ENCODE results near the gene STARD10.

Gene STARD10, protein sequence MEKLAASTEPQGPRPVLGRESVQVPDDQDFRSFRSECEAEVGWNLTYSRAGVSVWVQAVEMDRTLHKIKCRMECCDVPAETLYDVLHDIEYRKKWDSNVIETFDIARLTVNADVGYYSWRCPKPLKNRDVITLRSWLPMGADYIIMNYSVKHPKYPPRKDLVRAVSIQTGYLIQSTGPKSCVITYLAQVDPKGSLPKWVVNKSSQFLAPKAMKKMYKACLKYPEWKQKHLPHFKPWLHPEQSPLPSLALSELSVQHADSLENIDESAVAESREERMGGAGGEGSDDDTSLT

GRCh38 chr11:72793425-72794367 is at the start of gene STARD10:
TSS of gene STARD10 (minus strand) at chr11:72794047. CDS start at chr11:72781181, 12,866 bp downstream.
- H2AFZ ChIP-seq (ENCODE audit: low read depth, low read length): peak within 1 kb of the TSS; percentile 93
- peaks cover 18% of the 10 kb centered on the region for H3K4me1 ChIP-seq (ENCODE audit: low read length)
- TF ChIP-seq CTCF (IDR thresholded peaks at IDR 0.05; ENCODE audit: low read depth, low read length) (peak; percentile 98), EZH2phosphoT487 (IDR thresholded peaks at IDR 0.05; ENCODE audit: low read depth) (no peak)
- no peaks in the 10 kb centered on the region for H3K36me3 ChIP-seq (replicated peaks; ENCODE audit: low read depth, low read length)
- peak within 1 kb of the TSS; percentile 85 for H3K4me3 ChIP-seq (ENCODE audit: low read length)
- H3K27me3 ChIP-seq (ENCODE audit: low read depth, low read length): no peaks in the 10 kb centered on the region
- no peaks in the 10 kb centered on the region for H3K79me2 ChIP-seq (ENCODE audit: low read length)
- peak within 1 kb of the TSS; percentile 94 for H3K4me2 ChIP-seq (ENCODE audit: low read length)
- H3K9me3 ChIP-seq (ENCODE audit: insufficient read depth, low read length): no peaks in the 10 kb centered on the region
- H3K9ac ChIP-seq (ENCODE audit: low read length): peak within 1 kb of the TSS; percentile 79
- H4K20me1 ChIP-seq (ENCODE audit: insufficient read depth, low read length): no peaks in the 10 kb centered on the region
- H3K27ac ChIP-seq (ENCODE audit: low read length): peak within 1 kb of the TSS; percentile 70

DNA sequence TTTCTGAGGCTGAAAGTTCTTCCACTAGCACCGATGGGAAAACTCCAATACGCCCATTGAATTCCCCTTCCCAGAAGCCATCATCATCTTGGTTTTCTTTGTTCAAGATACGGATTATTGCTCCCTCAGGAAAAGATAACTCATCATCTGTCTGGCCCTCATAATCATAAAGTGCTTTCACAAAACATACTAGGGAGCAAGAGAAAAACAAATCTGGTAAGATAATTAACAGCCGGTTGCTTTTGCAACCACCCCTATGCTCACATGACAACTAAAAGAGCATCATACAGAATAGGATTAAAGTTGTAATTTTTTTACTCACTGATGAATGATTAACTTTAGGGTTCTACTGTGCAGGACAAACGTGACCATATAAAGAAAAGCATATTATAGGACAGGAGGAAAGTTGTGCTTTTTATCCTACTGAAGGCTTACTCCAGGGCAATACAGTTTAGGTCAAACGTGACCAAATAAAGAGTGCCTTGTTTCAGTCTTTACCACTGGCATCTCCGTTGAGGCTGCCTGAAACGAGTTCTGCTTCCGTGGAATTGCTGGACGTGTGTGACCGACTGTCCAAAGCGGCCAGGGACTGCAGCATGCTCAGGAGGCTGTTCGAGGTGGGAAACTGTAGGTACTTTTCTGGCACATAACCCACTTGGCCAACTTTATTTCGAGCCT is 48.9 kb upstream of the STARD10 start:
- peaks cover 17% of the 10 kb centered on the region; the same call in 1 of the 2 replicates for H4K20me1 ChIP-seq (ENCODE audit: insufficient read depth, low read length)
- H2AFZ ChIP-seq (ENCODE audit: low read depth, low read length): no peak overlapping the region
- no peaks in the 10 kb centered on the region for H3K27me3 ChIP-seq (ENCODE audit: low read depth, low read length)
- no peak overlapping the region for H3K9ac ChIP-seq (ENCODE audit: low read length)
- peaks cover 84% of the 10 kb centered on the region for H3K36me3 ChIP-seq (replicated peaks; ENCODE audit: low read depth, low read length)
- H3K79me2 ChIP-seq (ENCODE audit: low read length): peaks cover 14% of the 10 kb centered on the region; the same call in 1 of the 2 replicates
- no peak overlapping the region for H3K4me3 ChIP-seq (ENCODE audit: low read length)
- no peak overlapping the region for H3K27ac ChIP-seq (ENCODE audit: low read length)
- H3K4me1 ChIP-seq (ENCODE audit: low read length): no peaks in the 10 kb centered on the region
- no peak overlapping the region for H3K4me2 ChIP-seq (ENCODE audit: low read length)
- H3K9me3 ChIP-seq (ENCODE audit: insufficient read depth, low read length): no peaks in the 10 kb centered on the region
- TF ChIP-seq CTCF (IDR thresholded peaks at IDR 0.05; ENCODE audit: low read depth, low read length) (no peak), EZH2phosphoT487 (IDR thresholded peaks at IDR 0.05; ENCODE audit: low read depth) (no peak)

- H3K27ac ChIP-seq (ENCODE audit: low read length): no peak overlapping the region
- H3K4me1 ChIP-seq (ENCODE audit: low read length): no peaks in the 10 kb centered on the region
- H3K4me2 ChIP-seq (ENCODE audit: low read length): no peak overlapping the region
- no peak for TF ChIP-seq CTCF (IDR thresholded peaks at IDR 0.05; ENCODE audit: low read depth, low read length)
- TF ChIP-seq EZH2phosphoT487 (IDR thresholded peaks at IDR 0.05; ENCODE audit: low read depth): no peak
- no peaks in the 10 kb centered on the region for H3K27me3 ChIP-seq (ENCODE audit: low read depth, low read length)
- no peak overlapping the region for H3K4me3 ChIP-seq (ENCODE audit: low read length)
- no peak overlapping the region for H3K9ac ChIP-seq (ENCODE audit: low read length)
- no peak overlapping the region for H2AFZ ChIP-seq (ENCODE audit: low read depth, low read length)
- peaks cover 17% of the 10 kb centered on the region; the same call in 1 of the 2 replicates for H4K20me1 ChIP-seq (ENCODE audit: insufficient read depth, low read length)
- peaks cover 87% of the 10 kb centered on the region for H3K36me3 ChIP-seq (replicated peaks; ENCODE audit: low read depth, low read length)
- peaks cover 15% of the 10 kb centered on the region; the same call in 1 of the 2 replicates for H3K79me2 ChIP-seq (ENCODE audit: low read length)
- no peaks in the 10 kb centered on the region for H3K9me3 ChIP-seq (ENCODE audit: insufficient read depth, low read length)
Measured at GRCh38 chr11:72842126-72842525, 48.3 kb upstream of the STARD10 start.
